AG04449 (cell line): ENCODE measurements around the gene VCAM1.

Source experiments
- CTCF ChIA-PET: fragments of 350-600 bp; formaldehyde crosslinking; extraction: SDS; loops from one replicate; lab custom pipeline; 2021; ENCODE audit warnings: antibody characterized with exemption; lab: Yijun Ruan, JAX
- POLR2A ChIA-PET: fragments of 400-600, 350-600 bp; formaldehyde crosslinking; extraction: SDS; loops from one replicate; lab custom pipeline; 2020; ENCODE audit warnings: antibody characterized with exemption, inconsistent platforms; lab: Yijun Ruan, JAX
- DNase-seq: peaks from one replicate; pipeline ENCODE4 v3.0.0-alpha.2; 2010; ENCODE audit warnings: low read depth, low spot score
- H3K4me3 ChIP-seq: 2 replicates; pipeline ENCODE4 v1.5.1; 2011; ENCODE audit warnings: low read depth, mild to moderate bottlenecking, control low read depth, low read length
- CTCF ChIP-seq: IDR thresholded peaks from one replicate; pipeline ENCODE4 v1.5.1; 2011; ENCODE audit warnings: mild to moderate bottlenecking, moderate library complexity, low read length, control low read depth, inconsistent platforms; ENCODE audit not compliant: insufficient read depth; ENCODE audit errors: missing control alignments

VCAM1 gene

GRCh38 chr1:100760511-100760910 lies 41.0 kb downstream of the VCAM1 start:
- ChIA-PET POLR2A (no interaction called here), CTCF (no interaction called here)
- no peak overlapping the region for H3K4me3 ChIP-seq
- no peak for TF ChIP-seq CTCF
- no peak for DNase-seq

DNA sequence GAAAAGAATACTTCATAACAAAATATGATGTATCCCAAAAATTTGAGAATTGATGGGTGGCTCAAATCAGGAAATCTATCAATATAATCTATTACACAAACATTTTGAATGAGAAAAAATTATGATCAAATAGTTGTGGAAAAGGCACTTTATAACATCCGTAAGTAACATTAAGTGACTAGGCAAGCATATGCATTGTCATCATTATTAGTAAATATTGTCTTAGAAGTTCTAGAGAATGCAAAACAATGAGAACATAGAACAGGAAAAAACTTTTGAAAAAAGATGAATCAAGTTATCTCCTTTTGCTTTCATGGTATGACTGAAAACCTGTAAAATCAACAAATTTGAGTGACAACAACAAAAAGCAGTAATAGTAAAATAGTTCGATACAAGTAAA lies 42.9 kb downstream of the VCAM1 start:
- no peak for TF ChIP-seq CTCF
- ChIA-PET CTCF (no interaction called here), POLR2A (no interaction called here)
- no peak overlapping the region for H3K4me3 ChIP-seq
- DNase-seq: no peak

- CTCF ChIA-PET: interaction anchor here (1.5 kb wide), 1 partner anchor 101 kb away, joined by 3 read pairs; no protein-coding TSS in a partner anchor
- no peak overlapping the region for H3K4me3 ChIP-seq
- TF ChIP-seq CTCF: no peak
- POLR2A ChIA-PET: no interaction called here
- no peak for DNase-seq
These were observed 47.8 kb downstream of the VCAM1 start for GRCh38 chr1:100767176-100767890.

DNA sequence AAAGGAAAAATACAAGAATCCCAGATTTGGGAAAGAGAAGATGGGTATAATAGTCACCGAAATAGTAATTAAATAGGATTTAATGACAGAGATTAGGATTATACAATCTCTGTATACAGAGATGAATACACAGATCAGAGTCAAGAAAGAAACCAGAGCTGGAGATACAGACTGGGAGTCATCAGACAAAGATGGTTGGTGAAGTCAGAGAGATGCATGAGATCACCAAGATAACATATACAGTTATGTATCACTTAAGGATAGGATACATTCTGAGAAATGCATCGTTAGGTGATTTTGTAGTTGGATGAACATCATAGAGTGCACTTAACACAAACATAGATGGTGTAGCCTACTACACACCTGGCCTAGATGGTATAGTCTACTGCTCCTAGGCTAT lies 49.8 kb downstream of the VCAM1 start:
- H3K4me3 ChIP-seq: no peak overlapping the region
- ChIA-PET POLR2A (no interaction called here), CTCF (no interaction called here)
- no peak for DNase-seq
- TF ChIP-seq CTCF: no peak

DNA sequence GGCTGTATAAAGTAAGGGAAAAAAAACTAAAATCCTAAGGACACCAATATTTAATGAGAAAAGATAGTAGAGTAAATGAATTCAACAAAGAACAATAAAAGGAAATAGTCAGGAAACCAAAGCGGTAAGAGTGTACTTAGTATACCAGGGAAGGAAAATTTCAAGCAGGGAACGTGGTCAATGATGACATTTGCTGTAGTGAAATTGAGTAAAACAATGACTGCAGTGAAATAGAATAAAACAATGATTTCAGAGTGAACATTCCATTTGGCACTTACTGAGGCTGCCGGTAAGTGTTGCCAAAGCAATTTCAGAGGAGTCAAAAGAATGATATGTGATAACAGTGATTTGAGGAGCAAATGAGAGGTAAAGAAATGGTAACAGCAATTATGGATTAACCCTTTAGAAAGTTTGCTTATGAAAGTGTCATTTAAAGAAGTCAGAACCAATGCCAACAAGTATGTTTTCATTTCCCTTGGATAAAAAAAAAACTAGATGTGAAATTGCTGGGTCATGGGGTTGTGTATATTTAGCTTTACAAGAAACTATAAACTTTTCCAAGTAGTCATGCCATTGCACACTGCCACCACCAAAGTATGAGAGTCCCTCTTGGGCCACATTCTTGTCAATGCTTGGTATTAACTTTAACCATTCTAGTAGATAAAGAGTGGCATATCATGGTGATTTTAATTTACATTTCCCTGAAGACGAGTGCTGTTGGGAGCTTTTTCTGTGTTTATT lies 50.5 kb downstream of the VCAM1 start:
- ChIA-PET CTCF (no interaction called here), POLR2A (no interaction called here)

More for the DNA sequence above, 50.5 kb downstream of the VCAM1 start:
- TF ChIP-seq CTCF: no peak
- H3K4me3 ChIP-seq: no peak overlapping the region
- no peak for DNase-seq
